Measurements from ENCODE around the gene DCANP1.

DCANP1 gene

DNA sequence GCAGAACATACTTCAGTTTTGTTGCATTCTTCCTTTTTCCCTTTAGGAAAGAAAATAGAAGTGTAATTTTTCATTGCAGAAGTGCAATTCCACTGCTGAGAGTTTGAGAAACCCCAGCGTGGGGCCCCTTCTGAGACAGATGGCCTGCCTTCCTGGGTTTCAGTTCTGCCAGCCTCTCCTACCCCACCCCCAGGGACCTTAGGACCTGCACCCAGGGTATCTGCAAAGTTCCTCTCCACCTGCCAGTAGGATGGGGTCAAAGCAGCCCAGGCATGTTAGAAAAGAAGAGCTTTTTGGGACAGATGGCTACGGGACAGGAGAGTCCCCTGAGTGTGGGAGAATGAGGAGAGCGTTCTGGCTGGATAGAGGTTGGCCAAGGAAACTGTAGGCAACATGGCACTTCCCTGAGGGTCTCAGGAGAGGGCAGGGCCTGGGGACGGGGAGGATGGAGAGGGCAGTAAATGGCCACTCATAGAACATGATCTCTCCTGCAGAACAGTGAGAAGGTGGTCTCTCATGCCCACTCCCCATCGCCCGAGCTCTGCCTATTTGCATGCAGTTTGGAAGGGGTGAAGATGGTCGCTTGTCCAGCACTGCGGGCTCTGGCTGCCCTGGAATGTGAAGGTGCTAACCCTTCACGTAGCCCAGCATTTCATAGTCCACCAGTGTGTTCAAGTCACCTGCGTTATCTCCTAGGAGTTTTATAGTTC, 5.3 kb upstream of the DCANP1 start, which contains the start of gene TIFAB:
Gene TIFAB (minus strand): TSS at position 31 of the 710 bp plus-strand sequence. CDS start 2,412 bp downstream, outside the sequence.
- in situ Hi-C loops (cut with MboI; ENCODE audit: low pct_unique_long_range_greater_than_20kb, low sequenced_read_pairs, unreplicated experiment), result no loop called here
- TF ChIP-seq, protein P1, sequence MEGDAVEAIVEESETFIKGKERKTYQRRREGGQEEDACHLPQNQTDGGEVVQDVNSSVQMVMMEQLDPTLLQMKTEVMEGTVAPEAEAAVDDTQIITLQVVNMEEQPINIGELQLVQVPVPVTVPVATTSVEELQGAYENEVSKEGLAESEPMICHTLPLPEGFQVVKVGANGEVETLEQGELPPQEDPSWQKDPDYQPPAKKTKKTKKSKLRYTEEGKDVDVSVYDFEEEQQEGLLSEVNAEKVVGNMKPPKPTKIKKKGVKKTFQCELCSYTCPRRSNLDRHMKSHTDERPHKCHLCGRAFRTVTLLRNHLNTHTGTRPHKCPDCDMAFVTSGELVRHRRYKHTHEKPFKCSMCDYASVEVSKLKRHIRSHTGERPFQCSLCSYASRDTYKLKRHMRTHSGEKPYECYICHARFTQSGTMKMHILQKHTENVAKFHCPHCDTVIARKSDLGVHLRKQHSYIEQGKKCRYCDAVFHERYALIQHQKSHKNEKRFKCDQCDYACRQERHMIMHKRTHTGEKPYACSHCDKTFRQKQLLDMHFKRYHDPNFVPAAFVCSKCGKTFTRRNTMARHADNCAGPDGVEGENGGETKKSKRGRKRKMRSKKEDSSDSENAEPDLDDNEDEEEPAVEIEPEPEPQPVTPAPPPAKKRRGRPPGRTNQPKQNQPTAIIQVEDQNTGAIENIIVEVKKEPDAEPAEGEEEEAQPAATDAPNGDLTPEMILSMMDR (IDR thresholded peaks at IDR 0.05; ENCODE audit: extremely low read depth, insufficient read depth, missing control alignments), result no peak
- no peak for DNase-seq (ENCODE audit: low spot score)

DNA sequence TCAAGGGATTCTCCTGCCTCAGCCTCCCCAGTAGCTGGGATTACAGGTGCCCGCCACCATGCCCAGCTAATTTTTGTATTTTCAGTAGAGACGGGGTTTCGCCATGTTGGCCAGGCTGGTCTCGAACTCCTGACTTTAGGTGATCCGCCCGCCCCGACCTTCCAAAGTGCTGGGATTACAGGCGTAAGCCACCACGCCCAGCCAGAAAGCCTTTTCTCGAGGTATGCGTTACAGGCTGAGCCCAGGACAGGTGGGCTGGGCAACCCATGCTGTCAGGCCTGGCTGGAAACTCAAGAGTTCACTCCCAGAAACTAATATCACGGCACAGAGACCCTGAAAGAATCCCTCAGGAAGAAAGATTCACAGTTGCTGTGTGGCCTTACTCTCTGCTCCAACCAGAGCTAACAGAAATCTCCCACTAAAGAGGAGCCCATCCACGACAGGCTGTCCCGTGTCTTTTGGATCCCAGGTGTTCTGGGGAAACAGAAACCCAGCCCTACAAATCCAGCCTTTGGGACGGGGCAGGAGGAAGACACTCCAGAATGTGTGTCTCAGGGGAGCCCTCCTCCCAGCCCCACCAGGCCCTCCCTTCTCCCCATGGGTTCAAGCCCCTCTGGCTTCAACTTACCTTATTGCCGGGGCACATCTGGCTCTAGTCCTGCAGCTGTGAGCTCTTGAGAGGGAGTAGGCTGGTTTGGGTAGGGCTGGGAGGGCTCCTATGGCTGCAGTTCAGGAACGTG, 4.6 kb upstream of the DCANP1 start:
- no peak for DNase-seq (ENCODE audit: low spot score)
- TF ChIP-seq, protein P1 (IDR thresholded peaks at IDR 0.05; ENCODE audit: extremely low read depth, insufficient read depth, missing control alignments), result no peak
- in situ Hi-C loops (cut with MboI; ENCODE audit: low pct_unique_long_range_greater_than_20kb, low sequenced_read_pairs, unreplicated experiment), result no loop called here

DNA sequence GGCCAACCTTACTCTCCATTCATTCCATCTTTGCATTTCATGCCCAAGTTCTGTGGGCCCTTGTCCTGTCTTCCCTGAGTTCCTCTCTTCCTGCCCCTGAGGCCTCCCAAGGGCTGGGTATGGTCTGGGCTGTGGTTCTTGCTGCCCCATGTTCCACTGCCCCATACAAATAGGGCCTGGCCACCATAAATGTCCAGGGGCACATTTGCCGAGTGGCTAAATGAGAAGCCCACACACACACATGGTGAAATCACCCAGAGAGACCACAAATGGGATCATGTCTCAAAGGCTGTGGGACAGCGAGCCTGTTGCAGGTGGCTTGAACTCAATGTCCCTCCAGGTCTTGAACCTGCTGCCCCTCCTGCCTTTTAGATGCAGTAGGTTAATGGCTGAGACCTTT, 3.8 kb upstream of the DCANP1 start:
- TF ChIP-seq, protein P1 (IDR thresholded peaks at IDR 0.05; ENCODE audit: extremely low read depth, insufficient read depth, missing control alignments), result no peak
- DNase-seq (ENCODE audit: low spot score), result no peak
- in situ Hi-C loops (cut with MboI; ENCODE audit: low pct_unique_long_range_greater_than_20kb, low sequenced_read_pairs, unreplicated experiment), result no loop called here

DNA sequence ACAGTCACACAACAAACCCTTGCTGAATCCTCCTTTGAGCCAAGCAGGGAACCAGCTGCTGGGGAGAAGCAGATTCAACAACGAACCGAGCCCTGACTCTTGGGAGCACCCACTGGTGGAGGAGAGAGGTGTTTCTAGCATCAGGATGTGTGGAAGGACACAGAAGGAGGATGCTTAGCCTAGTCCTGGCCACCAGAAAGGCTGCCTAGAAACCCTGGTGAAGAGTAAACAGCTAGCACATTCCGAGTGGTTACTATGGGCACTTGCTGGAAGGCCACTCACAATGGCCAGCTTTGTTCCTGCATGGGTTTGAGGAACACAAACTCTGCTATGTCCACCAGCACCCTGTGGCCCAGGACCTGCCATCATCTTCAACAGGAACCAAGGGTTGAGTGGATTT, 3.2 kb upstream of the DCANP1 start:
- DNase-seq (ENCODE audit: low spot score), result no peak
- TF ChIP-seq, protein P1 (IDR thresholded peaks at IDR 0.05; ENCODE audit: extremely low read depth, insufficient read depth, missing control alignments), result no peak

DNA sequence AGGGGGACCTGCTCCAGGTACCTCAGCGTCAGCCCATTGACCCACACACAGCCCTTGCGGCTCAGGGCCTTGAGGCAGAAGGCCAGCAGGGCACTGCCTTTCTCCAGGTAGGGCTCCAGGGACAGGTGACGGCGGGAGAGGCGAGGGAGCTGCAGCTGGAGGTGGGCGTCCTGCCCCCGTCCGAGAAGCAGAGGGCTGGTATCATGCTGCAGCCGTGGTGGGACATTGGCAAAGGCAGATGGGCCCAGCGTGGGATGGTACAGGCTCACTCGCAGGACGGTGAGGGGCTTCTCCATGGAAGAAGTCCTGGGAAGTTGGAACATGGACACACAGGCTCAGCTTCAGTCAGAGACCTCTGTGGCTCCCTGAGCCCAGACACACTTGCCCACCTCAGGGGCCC, 2.5 kb upstream of the DCANP1 start:
- TF ChIP-seq, protein P1 (IDR thresholded peaks at IDR 0.05; ENCODE audit: extremely low read depth, insufficient read depth, missing control alignments), result no peak
- no peak for DNase-seq (ENCODE audit: low spot score)
- in situ Hi-C loops (cut with MboI; ENCODE audit: low pct_unique_long_range_greater_than_20kb, low sequenced_read_pairs, unreplicated experiment), result no loop called here

More for the DNA sequence above, 3.2 kb upstream of the DCANP1 start:
- in situ Hi-C loops (cut with MboI; ENCODE audit: low pct_unique_long_range_greater_than_20kb, low sequenced_read_pairs, unreplicated experiment), result no loop called here

DNA sequence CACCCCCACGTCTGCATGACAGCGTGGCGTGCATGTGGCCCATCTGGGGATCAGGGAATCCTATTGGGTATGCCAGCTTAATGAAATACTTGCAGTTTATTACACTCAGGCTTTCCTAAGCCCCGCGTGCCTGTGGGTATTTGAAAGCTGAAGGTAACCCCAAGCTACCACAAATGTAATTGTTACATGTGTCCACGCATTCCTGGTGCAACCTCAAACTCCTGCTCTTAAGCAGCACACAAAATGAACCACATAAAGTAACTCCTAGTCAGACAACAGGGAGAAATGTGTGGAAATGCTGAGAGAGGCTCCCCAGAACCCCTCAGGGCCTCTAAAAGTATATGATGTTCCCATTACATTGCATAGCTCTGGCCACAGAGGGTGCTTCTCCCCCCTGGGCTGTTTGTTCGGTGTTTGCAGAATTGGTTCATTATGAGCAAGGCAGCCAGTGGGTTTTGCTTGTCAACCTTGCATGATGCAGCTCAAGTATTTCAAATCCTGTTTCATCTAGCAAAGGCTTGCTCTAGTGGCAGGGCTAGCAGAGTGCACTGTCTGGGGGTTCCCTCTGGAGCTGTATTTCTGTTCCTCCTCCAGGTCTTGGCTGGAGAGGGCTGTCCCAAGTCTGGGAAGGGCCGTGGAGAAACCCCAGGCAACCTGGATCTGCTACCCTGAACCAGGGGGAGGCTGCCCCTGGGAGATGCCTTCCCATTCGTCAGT, 1.8 kb upstream of the DCANP1 start:
- in situ Hi-C loops (cut with MboI; ENCODE audit: low pct_unique_long_range_greater_than_20kb, low sequenced_read_pairs, unreplicated experiment), result no loop called here
- no peak for DNase-seq (ENCODE audit: low spot score)
- TF ChIP-seq, protein P1 (IDR thresholded peaks at IDR 0.05; ENCODE audit: extremely low read depth, insufficient read depth, missing control alignments), result no peak
